SH-SY5Y (cell line): ENCODE results near the gene C20orf144.

Experiments
- GATA2 ChIP-seq: IDR thresholded peaks from 2 replicates; pipeline ENCODE4 v1.6.1; 2011; ENCODE audit warnings: mild to moderate bottlenecking, low read depth, low read length
- GATA3 ChIP-seq: IDR thresholded peaks from 2 replicates; pipeline ENCODE4 v1.6.1; 2011; ENCODE audit warnings: low read depth, mild to moderate bottlenecking, low read length, moderate library complexity

GRCh38 chr20:33687370-33687915 lies 25.3 kb downstream of the C20orf144 start:
- TF ChIP-seq GATA3 (no peak), GATA2 (no peak)
